Heart right ventricle (tissue), 16 donors: ENCODE measurements around the gene INTS1. TPM values are rescaled to one million over a fixed set of nuclear protein-coding genes. Genes with fewer than 3 reads are reported as not detected.

Experiments
- ATAC-seq, 8 donors: fragments of 200-7000 bp; cut with Tn5 transposase; one replicate each; pipeline ENCODE4 v1.9.1; 2020; ENCODE audit warnings: mild to moderate bottlenecking in 8 of 8, moderate library complexity in 8 of 8, moderate number of reproducible peaks in 1 of 8
- DNase-seq, 2 donors: peaks; one replicate each; pipeline ENCODE4 v3.0.0-alpha.2; 2020
- H3K27ac ChIP-seq, 10 donors: fragments of 200-600 bp; sonication (generic) in 2 of 10; one replicate each; pipeline versions ENCODE4 v1.5.0 to v1.8.0; 2020 to 2022; ENCODE audit warnings: mild to moderate bottlenecking in 3 of 10
- H3K27me3 ChIP-seq, 7 donors: fragments of 200-600 bp; one replicate each; pipeline ENCODE4 v1.8.0; 2021 to 2022; ENCODE audit warnings: mild to moderate bottlenecking in 2 of 7
- H3K36me3 ChIP-seq, 9 donors: fragments of 200-600 bp; sonication (generic) in 1 of 9; one replicate each; pipeline versions ENCODE4 v1.5.0 to v1.8.0; 2020 to 2022; ENCODE audit warnings: mild to moderate bottlenecking in 2 of 9
- H3K4me1 ChIP-seq, 9 donors: fragments of 200-600 bp; sonication (generic) in 1 of 9; one replicate each; pipeline versions ENCODE4 v1.5.0 to v1.8.0; 2020 to 2022; ENCODE audit warnings: mild to moderate bottlenecking in 4 of 9
- H3K4me3 ChIP-seq, 10 donors: fragments of 200-600 bp; sonication (generic) in 2 of 10; one replicate each; pipeline versions ENCODE4 v1.5.0 to v1.8.0; 2020 to 2022; ENCODE audit warnings: mild to moderate bottlenecking in 7 of 10, moderate library complexity in 2 of 10
- H3K9me3 ChIP-seq, 11 donors: fragments of 200-600 bp in 10 of 11; sonication (generic) in 2 of 11; one replicate each; pipeline versions ENCODE4 v1.5.0 to v1.8.0; 2013 to 2022; ENCODE audit warnings: mild to moderate bottlenecking in 2 of 11, control low read depth in 1 of 11, moderate library complexity in 1 of 11
- WGBS, 2 donors: extraction: QIAGEN DNeasy Blood & Tissue Kit; methylation state at CpG; one replicate each; pipeline ENCODE4 v1.1.7; 2013; ENCODE audit warnings: inconsistent platforms in 1 of 2; 5-methylcytosine and 5-hydroxymethylcytosine counted together
- intact Hi-C, 10 donors: fragments of 100-400 bp; cut with DNase I; formaldehyde crosslinking; loops; one replicate each; pipeline versions ENCODE4 v1.11.1 to v1.14.2; 2022
- polyA plus RNA-seq, 2 donors: library from polyadenylated mRNA; stranded (reverse); fragments of 200-250 nt; gene quantifications; one replicate each; pipeline ENCODE4 v1.2.3, GENCODE V29; 2013
- total RNA-seq, 10 donors: library from RNA; stranded (reverse); fragmentation: NEBNext Ultra II Directional in 3 of 10; extraction: Animal tissue kit (Norgen Biotek cat#: 25700) in 3 of 10; gene quantifications; one replicate each; pipeline versions ENCODE4 v1.2.1 to v1.2.4, GENCODE V29; 2021 to 2023
- TF ChIP-seq, protein P1 (sequence below), 9 donors: fragments of 200-600 bp; sonication (generic) in 2 of 9; IDR thresholded peaks; one replicate each; pipeline versions ENCODE4 v1.5.0 to v1.8.0; 2021 to 2022; ENCODE audit warnings: antibody characterized with exemption in 9 of 9, mild to moderate bottlenecking in 5 of 9, moderate library complexity in 1 of 9
- donor health status: Arrhythmogenic right ventricular cardiomyopathy.
- donor health status: ischemic (EF 13 %, LVEDD 7.1; RV severe dilation, severe dysfunction).
- donor health status: healthy with polysubstance abuse.
- donor health status: DM: no; HTN: yes; CAD: no.
- donor health status: DM: no; HTN: no; CAD: no.
- donor health status: ischemic (EF 25% LVEDD 6.9; RV normal size, moderate dysfunction).
- donor health status: ischemic (EF 25% LVEDD 5.7; RV mildly dilated, moderate dysfunction).
- donor health status: healthy.
- donor health status: DM: yes; HTN: yes; CAD: no.
- donor health status: Ischemic cardiomyopathy.
- donor health status: ischemic (EF 35%, LVEDD 5.7; RV mildly dilated, moderate dysfunction).
- donor health status: nonischemic (EF 11% LVEDD 7.7; RV severe dilation, severe dysfunction).
- donor health status: DM: yes; HTN: yes; CAD: no.
- donor health status: PGD.
- donor health status: ischemic (EF 29% LVEDD 5.4; RV normal size, mild dysfunction).
- donor health status: nonischemic (EF 23%, LVEDD 6.1; RV moderate dilation, normal function).

Gene INTS1
- total and polyA plus RNA-seq, 12 donors = 41.5 to 59.4 (median 45.4) TPM

- TF ChIP-seq, protein P1, sequence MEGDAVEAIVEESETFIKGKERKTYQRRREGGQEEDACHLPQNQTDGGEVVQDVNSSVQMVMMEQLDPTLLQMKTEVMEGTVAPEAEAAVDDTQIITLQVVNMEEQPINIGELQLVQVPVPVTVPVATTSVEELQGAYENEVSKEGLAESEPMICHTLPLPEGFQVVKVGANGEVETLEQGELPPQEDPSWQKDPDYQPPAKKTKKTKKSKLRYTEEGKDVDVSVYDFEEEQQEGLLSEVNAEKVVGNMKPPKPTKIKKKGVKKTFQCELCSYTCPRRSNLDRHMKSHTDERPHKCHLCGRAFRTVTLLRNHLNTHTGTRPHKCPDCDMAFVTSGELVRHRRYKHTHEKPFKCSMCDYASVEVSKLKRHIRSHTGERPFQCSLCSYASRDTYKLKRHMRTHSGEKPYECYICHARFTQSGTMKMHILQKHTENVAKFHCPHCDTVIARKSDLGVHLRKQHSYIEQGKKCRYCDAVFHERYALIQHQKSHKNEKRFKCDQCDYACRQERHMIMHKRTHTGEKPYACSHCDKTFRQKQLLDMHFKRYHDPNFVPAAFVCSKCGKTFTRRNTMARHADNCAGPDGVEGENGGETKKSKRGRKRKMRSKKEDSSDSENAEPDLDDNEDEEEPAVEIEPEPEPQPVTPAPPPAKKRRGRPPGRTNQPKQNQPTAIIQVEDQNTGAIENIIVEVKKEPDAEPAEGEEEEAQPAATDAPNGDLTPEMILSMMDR (IDR thresholded peaks at IDR 0.05) = no peak
- no peak for ATAC-seq
- H3K27me3 ChIP-seq = no peaks in the 10 kb centered on the region
- no peaks in the 10 kb centered on the region for H3K9me3 ChIP-seq
- peaks cover 0 to 11% (median 4%) of the 10 kb centered on the region in 9 donors for H3K4me1 ChIP-seq
- H3K36me3 ChIP-seq = peaks cover 0 to 98% (median 50%) of the 10 kb centered on the region in 9 donors
- WGBS, 2 donors = 94 to 95% methylated on average over 37 of the region's 37 CpGs
- DNase-seq = no peak
- no peak overlapping the region for H3K27ac ChIP-seq
- H3K4me3 ChIP-seq = no peak overlapping the region
- intact Hi-C loops = no loop called here
Observed at GRCh38 chr7:1497293-1497927, 6.8 kb downstream of the INTS1 start.

- no peak for ATAC-seq
- peaks cover 0 to 98% (median 57%) of the 10 kb centered on the region in 9 donors for H3K36me3 ChIP-seq
- DNase-seq = no peak
- TF ChIP-seq, protein P1 (IDR thresholded peaks at IDR 0.05) = no peak
- peaks cover 0 to 5% (median 0%) of the 10 kb centered on the region in 9 donors for H3K4me1 ChIP-seq
- H3K9me3 ChIP-seq = no peaks in the 10 kb centered on the region
- no peaks in the 10 kb centered on the region for H3K27me3 ChIP-seq
- no peak overlapping the region for H3K4me3 ChIP-seq
- no peak overlapping the region for H3K27ac ChIP-seq
- intact Hi-C loops = no loop called here
- WGBS, 2 donors = 92 to 95% methylated on average over 32 to 33 of the region's 33 CpGs
Observed at GRCh38 chr7:1496531-1497292, 7.5 kb downstream of the INTS1 start.

DNA sequence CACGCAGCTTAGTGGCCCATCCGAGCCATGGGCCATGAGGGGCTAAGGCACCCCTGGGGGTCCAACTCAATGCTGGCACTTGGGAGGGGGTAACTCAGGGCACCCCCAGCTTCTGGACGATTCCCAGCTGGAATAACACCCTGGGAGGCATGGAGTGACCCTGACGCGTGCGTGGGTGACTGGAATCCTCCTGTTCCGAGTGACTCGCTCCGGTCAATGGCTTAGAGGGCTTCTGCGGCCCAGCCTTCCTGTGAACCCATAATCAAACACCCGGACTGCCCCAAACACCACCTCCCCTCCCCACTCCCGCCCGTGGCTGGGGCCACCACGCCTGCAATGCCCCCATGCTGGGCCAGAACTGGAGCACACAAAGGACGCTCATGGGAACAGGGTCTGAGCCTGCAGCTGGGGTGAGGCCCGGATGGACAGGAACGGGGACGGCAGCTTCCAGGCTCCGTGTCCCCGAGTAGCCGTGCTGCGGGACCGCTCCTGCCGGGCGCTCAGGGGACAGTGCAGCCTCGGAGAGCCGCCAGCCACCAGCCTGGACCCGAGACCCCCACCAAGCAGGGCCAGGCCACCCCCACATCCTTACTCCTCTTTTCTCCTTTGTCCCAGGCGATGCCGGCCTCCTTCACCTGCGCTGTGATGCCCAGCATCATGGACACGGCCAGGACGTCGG lies 8.5 kb downstream of the INTS1 start:
- H3K4me3 ChIP-seq = no peak overlapping the region
- H3K27me3 ChIP-seq = no peaks in the 10 kb centered on the region
- TF ChIP-seq, protein P1 (IDR thresholded peaks at IDR 0.05) = no peak
- H3K9me3 ChIP-seq = no peaks in the 10 kb centered on the region
- DNase-seq (no peak), ATAC-seq (no peak)
- WGBS, 2 donors = 90 to 94% methylated on average over 33 to 34 of the region's 34 CpGs
- H3K4me1 ChIP-seq = no peaks in the 10 kb centered on the region
- peaks cover 0 to 98% (median 66%) of the 10 kb centered on the region in 9 donors for H3K36me3 ChIP-seq
- intact Hi-C loops = no loop called here
- no peak overlapping the region for H3K27ac ChIP-seq

GRCh38 chr7:1494866-1495563 lies 9.2 kb downstream of the INTS1 start:
- WGBS, 2 donors = 94% methylated on average over 27 of the region's 27 CpGs
- Histone ChIP-seq H3K27ac (no peak overlapping the region), H3K4me3 (no peak overlapping the region), H3K9me3 (no peaks in the 10 kb centered on the region), H3K27me3 (no peaks in the 10 kb centered on the region), H3K4me1 (no peaks in the 10 kb centered on the region), H3K36me3 (peaks cover 0 to 98% (median 66%) of the 10 kb centered on the region in 9 donors)
- ATAC-seq = no peak
- intact Hi-C loops = no loop called here
- DNase-seq = no peak
- TF ChIP-seq, protein P1 (IDR thresholded peaks at IDR 0.05) = no peak
